Measurements from ENCODE around the gene ZNF263. TPM values are rescaled to one million over a fixed set of nuclear protein-coding genes. Genes with fewer than 3 reads are reported as not detected.
"Not testable (repeated sequence)": the region's sequence is repeated elsewhere in the genome, so short reads cannot be mapped to it uniquely, and the experiment has no call there.

Gene ZNF263
- total RNA-seq, 2 donors from 2014 or later, result 21.2 to 26.4 TPM

DNA sequence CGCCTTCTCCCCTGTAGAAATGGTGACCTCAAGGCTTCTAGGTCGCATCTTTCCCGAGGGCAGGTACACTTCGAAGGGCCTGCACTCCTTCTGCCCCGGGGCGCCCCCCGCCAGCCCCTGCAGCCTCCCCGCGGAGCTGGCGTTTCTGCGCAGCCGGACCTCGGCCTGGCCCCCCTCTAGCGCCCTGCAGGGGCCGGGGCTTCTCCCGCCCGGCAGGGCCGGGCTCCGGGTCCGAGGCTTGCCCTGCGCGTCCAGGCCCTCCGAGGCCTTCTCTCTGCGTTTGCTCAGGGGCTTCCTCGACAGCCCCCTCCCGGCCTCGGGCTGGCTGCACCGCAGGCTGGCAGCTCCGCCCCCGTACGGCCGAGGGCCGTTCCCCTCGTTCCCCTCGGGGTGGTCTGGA, 29.0 kb upstream of the ZNF263 start:
- no peak overlapping the region for H3K27ac Mint-ChIP-seq
- no peak for ATAC-seq
- peaks cover 2% of the 10 kb centered on the region for H3K4me1 Mint-ChIP-seq
- no peaks in the 10 kb centered on the region for H3K36me3 Mint-ChIP-seq (ENCODE audit: low read depth)
- DNase-seq, result no peak
- H3K27me3 Mint-ChIP-seq, result peaks cover 5% of the 10 kb centered on the region
- H3K9me3 ChIP-seq (ENCODE audit: control insufficient read depth, low read length, poor library complexity, severe bottlenecking), result no peaks in the 10 kb centered on the region
- no peak overlapping the region for H3K4me3 Mint-ChIP-seq

DNA sequence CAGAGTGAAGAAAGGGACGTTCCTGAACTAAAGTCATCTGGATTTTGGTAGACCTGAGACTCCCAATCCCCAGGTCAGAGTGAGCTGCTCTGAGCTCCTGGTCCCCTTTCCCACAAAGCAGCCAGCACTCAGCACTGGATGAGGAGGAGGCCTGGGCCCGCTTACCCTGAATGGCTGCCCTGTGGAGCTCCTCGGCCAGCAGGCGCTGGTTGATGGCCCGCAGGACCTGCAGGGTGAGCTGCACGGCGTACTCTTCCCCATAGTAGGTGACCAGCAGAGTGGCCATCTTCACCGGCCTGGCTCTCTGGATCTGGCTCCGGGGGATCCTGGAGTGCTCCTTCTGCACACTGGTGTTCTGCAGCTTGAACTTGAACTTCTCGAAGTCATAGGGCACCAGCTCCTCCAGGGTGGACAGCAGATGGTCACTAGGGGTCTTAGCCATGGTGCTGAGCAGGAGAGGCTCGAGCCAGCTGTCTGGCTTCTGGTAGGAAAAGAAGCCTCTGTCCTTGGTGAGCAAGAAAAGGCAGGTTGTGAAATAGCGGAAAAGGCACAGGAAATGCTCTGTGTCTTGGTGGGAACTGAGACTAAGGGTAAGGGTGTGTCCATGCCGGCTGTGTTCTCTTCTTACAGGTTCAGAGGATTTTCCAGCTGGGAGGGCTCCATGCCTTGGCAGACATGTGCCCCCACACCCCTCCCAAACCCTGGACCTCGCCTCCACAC, 27.0 kb upstream of the ZNF263 start, which contains the start of gene MEFV:
Gene MEFV, minus strand, starts transcription at position 488 of the 720 bp plus-strand sequence. Its CDS starts 46 bp downstream, at position 442.
- Mint-ChIP-seq H3K4me1 (no peaks in the 10 kb centered on the region), H3K36me3 (ENCODE audit: low read depth) (no peaks in the 10 kb centered on the region), H3K4me3 (no peak within 1 kb of the TSS), H3K27ac (no peak within 1 kb of the TSS), H3K27me3 (peaks cover under 1% of the 10 kb centered on the region)
- DNase-seq, result no peak
- no peaks in the 10 kb centered on the region for H3K9me3 ChIP-seq (ENCODE audit: control insufficient read depth, low read length, poor library complexity, severe bottlenecking)
- no peak for ATAC-seq

DNA sequence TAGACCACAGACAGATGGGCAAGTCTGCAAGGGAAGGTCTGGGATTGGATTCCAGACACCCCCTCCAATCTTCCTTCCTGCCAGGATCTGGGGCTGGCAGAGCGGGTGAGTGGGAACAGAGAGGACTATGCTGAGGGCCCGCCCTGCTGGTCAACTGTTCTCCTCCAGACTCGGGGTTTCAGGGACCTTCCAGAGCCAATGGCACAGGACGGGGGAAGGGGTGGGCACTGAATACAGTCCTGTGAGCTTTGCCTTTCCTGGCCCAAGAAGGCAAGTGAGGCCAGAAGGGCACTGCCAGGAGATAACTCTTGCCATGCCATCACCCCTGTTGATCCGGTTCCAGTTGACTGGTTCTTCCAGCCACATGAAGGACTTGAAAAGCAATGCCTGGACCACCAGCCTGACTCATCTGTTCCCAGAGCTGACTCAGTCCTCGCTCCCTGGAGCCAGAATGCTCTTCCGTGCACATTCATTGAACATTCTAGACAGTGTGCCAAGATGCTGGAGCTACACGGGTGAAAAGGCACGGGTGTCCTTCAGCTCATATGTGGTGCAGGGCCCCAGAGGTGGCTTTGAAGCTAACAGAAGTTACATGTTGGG, 26.3 kb upstream of the ZNF263 start:
- DNase-seq (no peak), ATAC-seq (no peak)
- Mint-ChIP-seq H3K4me1 (peaks cover 3% of the 10 kb centered on the region), H3K36me3 (ENCODE audit: low read depth) (no peaks in the 10 kb centered on the region), H3K27me3 (no peaks in the 10 kb centered on the region), H3K4me3 (no peak overlapping the region), H3K27ac (no peak overlapping the region)
- H3K9me3 ChIP-seq (ENCODE audit: control insufficient read depth, low read length, poor library complexity, severe bottlenecking), result no peaks in the 10 kb centered on the region

DNA sequence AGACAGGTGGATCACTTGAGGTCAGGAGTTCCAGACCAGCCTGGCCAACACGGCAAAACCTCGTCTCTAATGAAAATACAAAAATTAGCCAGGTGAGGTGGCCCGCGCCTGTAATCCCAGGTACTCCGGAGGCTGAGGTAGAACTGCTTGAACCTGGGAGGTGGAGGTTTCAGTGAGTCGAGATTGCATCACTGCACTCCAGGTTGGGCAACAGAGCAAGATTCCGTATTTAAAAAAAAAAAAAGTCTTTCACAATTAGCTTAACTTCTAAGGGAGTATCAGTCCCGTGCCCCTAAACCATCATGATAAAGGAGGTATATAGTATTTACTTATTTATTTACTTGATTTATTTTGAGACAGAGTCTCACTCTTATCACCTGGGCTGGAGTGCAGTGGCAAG, 23.5 kb upstream of the ZNF263 start:
- Mint-ChIP-seq H3K27me3 (no peaks in the 10 kb centered on the region), H3K4me1 (peaks cover 12% of the 10 kb centered on the region), H3K4me3 (no peak overlapping the region), H3K36me3 (ENCODE audit: low read depth) (no peaks in the 10 kb centered on the region), H3K27ac (no peak overlapping the region)
- DNase-seq (no peak), ATAC-seq (no peak)
- H3K9me3 ChIP-seq (ENCODE audit: control insufficient read depth, low read length, poor library complexity, severe bottlenecking), result no peaks in the 10 kb centered on the region

DNA sequence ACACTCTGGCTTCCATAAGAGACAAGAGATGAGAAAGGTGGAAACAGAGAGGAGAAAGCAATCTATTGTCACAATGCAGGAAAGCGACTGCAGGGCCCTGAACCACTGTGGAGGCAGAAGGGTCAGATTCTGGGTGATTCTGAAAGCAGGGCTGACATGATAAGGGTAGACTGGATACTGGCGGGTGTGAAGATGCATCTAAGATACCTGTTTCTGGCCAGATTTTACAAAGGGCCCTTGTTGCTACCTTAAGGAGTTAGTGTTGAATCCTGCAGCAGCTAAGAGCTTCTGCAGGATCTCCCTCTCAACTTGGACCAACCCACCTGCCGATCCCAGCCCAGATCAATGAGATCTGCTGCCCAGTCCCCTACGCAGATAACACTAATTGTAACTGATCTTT, 20.8 kb upstream of the ZNF263 start:
- H3K4me1 Mint-ChIP-seq, result peaks cover 15% of the 10 kb centered on the region
- no peak for DNase-seq
- ATAC-seq, result no peak
- no peaks in the 10 kb centered on the region for H3K36me3 Mint-ChIP-seq (ENCODE audit: low read depth)
- H3K27me3 Mint-ChIP-seq, result no peaks in the 10 kb centered on the region
- H3K9me3 ChIP-seq (ENCODE audit: control insufficient read depth, low read length, poor library complexity, severe bottlenecking), result no peaks in the 10 kb centered on the region
- H3K27ac Mint-ChIP-seq, result peak overlapping the region; percentile 95
- H3K4me3 Mint-ChIP-seq, result peak overlapping the region; percentile 56

DNA sequence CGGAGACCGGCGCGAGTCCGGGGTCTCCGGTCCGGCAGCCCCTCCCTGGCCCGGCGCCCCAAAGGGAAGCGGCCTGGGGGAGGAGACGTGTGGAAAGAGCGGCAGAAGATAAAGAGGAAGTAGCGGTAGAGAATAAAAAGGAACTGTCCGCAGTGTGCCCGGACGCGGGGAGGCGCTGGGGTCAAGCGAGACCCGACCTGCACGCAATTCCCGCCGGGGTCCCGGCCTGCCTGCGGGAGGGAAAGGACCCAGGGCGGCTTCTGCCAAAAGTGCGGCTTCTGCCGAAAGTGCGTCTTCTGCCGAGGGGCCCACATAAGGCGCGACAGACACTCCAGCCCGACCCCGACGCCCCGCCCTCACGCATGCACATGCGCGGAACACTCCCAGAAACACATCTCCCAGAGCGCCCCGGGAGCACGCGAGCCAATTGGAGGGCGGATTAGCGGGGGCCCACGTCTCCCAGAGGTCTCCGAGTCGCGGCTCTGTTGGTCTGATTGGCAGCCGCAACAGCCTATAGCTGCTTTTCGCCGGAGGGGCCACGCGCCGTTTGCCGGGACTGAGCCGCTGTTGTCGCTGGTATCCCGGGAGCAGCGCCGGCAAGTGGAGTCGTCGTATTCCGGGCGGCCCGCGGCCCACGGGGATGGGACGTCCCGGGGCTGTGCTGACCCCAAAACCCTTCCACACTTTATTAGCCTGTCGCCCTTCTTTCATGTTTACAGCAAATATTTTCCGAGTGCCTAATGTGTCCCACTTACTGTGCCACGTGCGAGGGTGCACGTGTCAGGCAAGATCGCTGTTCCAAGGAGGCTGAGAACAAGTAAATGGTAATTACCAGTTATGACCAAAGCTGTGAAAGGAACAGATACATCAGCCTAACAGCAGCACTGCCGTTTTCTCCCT, 18.9 kb upstream of the ZNF263 start:
- H3K9me3 ChIP-seq (ENCODE audit: control insufficient read depth, low read length, poor library complexity, severe bottlenecking), result no peaks in the 10 kb centered on the region
- Mint-ChIP-seq H3K4me3 (peak overlapping the region; percentile 93), H3K27me3 (no peaks in the 10 kb centered on the region), H3K4me1 (peaks cover 15% of the 10 kb centered on the region), H3K36me3 (ENCODE audit: low read depth) (no peaks in the 10 kb centered on the region), H3K27ac (peak overlapping the region; percentile 95)
- DNase-seq (peak; percentile 87 to 90 (median 88)), ATAC-seq (peak; percentile 89)

DNA sequence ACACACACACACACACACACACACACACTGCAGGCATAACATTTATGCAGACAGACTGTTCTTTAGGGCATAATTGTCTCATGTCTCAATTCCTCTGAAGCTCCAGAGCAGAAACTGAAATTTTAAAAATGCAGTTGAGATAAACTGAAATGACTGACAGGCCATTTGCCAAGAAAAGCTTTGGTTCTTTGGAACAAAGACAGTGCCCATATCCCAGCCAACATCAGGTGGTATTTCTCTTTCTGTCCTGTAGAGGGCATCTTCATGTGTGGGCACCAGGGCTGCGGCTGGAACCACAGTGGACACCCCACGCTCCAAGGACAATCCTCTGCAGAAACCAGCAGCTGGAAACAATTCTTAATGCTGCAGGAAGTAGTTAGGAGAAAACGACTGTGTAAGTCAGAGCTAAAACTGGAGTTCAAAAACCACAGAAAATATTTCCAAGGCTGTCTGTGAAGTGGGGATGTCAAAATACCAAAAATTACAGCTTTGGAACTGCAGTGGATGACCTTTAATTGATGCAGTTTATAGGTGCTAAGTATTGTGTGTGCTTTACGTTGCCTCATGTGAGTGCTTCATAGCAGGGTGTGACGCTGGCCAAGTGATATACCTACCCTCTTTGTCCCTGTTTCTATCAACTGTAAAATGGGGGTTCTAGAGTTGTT, 16.3 kb upstream of the ZNF263 start:
- Mint-ChIP-seq H3K36me3 (ENCODE audit: low read depth) (no peaks in the 10 kb centered on the region), H3K27me3 (no peaks in the 10 kb centered on the region), H3K4me3 (no peak overlapping the region), H3K27ac (no peak overlapping the region), H3K4me1 (peaks cover 11% of the 10 kb centered on the region)
- ATAC-seq (no peak), DNase-seq (no peak)
- H3K9me3 ChIP-seq (ENCODE audit: control insufficient read depth, low read length, poor library complexity, severe bottlenecking), result no peaks in the 10 kb centered on the region

DNA sequence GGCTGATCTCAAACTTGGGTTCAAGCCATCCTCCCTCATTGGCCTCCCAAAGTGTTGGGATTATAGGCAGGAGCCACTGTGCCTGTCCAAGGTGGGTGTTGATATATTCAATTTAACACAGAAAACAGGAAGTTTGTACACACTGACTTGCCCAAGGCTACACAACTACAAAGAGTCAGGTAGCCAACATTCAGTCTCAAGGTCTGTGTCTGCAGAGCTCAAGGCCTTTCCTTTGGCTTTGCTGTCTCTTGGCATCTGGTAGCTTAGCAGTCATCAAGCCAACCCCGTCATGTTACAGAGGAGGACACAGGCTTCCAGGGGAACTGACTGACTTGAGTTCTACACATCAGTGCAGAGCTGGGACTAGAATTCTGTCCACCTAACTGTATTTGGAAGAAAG, 15.0 kb upstream of the ZNF263 start:
- Mint-ChIP-seq H3K4me3 (no peak overlapping the region), H3K36me3 (ENCODE audit: low read depth) (no peaks in the 10 kb centered on the region), H3K27me3 (no peaks in the 10 kb centered on the region), H3K27ac (no peak overlapping the region), H3K4me1 (peaks cover 7% of the 10 kb centered on the region)
- ATAC-seq, result no peak
- DNase-seq, result no peak
- no peaks in the 10 kb centered on the region for H3K9me3 ChIP-seq (ENCODE audit: control insufficient read depth, low read length, poor library complexity, severe bottlenecking)

DNA sequence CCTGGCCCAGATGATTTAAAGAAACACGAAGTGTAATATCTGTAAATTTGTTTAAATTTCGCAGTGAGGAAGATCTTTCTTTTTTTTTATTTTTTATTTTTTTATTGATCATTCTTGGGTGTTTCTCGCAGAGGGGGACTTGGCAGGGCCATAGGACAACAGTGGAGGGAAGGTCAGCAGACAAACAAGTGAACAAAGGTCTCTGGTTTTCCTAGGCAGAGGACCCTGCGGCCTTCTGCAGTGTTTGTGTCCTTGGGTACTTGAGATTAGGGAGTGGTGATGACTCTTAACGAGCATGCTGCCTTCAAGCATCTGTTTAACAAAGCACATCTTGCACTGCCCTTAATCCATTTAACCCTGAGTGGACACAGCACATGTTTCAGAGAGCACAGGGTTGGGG, 12.6 kb upstream of the ZNF263 start:
- H3K27ac Mint-ChIP-seq, H3K27me3 Mint-ChIP-seq: not testable (repeated sequence)

DNA sequence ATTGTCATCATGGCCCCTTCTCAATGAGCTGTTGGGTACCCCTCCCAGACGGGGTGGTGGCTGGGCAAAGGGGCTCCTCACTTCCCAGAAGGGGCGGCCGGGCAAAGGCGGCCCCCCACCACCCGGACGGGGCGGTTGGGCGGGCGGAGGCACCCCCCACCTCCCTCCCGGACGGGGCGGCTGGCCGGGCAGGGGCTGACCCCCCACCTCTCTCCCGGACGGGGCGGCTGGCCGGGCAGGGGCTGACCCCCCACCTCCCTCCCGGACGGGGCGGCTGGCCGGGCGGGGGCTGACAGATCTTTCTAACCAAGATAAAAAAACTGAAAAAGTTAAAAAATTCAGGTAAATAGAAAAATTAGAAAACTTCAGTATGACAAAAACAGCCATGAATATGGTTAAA, 12.0 kb upstream of the ZNF263 start:
- H3K4me1 Mint-ChIP-seq; H3K9me3 ChIP-seq (ENCODE audit: control insufficient read depth, low read length, poor library complexity, severe bottlenecking); H3K27ac Mint-ChIP-seq; ATAC-seq; H3K27me3 Mint-ChIP-seq; H3K4me3 Mint-ChIP-seq; H3K36me3 Mint-ChIP-seq (ENCODE audit: low read depth); DNase-seq: not testable (repeated sequence)

More for the DNA sequence above, 12.6 kb upstream of the ZNF263 start:
- H3K9me3 ChIP-seq (ENCODE audit: control insufficient read depth, low read length, poor library complexity, severe bottlenecking); H3K36me3 Mint-ChIP-seq (ENCODE audit: low read depth); ATAC-seq; H3K4me3 Mint-ChIP-seq; DNase-seq; H3K4me1 Mint-ChIP-seq: not testable (repeated sequence)

DNA sequence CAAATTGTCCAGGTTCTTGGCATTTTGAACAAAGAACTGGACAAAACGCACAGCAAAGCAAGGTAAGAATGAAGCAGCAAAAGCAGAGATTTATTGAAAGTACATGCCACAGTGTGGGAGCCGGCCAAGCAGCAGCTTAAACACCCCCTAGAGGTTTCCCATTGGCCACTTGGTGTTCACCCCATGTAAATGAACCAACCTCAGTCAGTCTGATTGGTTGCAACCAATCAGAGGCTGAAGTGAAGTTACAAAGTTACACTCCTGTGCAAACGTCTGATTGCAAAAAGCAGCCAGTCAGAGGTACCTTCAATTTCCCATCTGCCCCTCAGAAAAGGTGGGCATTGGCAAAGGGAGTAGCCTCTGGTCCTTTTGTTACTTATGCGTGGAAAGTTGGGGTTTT, 8.8 kb upstream of the ZNF263 start:
- no peak for DNase-seq
- no peaks in the 10 kb centered on the region for H3K4me1 Mint-ChIP-seq
- H3K27ac Mint-ChIP-seq, result no peak overlapping the region
- no peak for ATAC-seq
- no peaks in the 10 kb centered on the region for H3K36me3 Mint-ChIP-seq (ENCODE audit: low read depth)
- peaks cover 2% of the 10 kb centered on the region for H3K9me3 ChIP-seq (ENCODE audit: control insufficient read depth, low read length, poor library complexity, severe bottlenecking)
- no peak overlapping the region for H3K4me3 Mint-ChIP-seq
- no peaks in the 10 kb centered on the region for H3K27me3 Mint-ChIP-seq

DNA sequence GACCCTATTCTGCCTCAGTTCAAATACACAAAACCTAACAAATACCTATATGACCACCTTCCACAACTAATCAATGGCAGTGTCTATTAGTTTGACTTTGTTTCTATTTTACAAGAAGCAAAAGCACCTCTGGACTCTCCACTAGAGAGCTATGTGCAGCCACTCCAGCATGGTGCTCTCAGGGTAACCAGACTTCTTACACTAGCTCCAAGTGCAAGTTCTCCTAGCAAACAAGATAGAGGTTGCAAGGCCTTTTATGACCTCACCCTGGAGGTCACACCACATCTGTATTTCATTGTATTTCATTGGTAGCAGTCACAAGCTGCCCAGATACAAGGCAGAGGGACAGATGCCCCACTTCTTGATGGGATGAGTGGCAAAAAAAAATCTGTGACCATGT, 8.3 kb upstream of the ZNF263 start:
- Mint-ChIP-seq H3K4me3 (no peak overlapping the region), H3K36me3 (ENCODE audit: low read depth) (no peaks in the 10 kb centered on the region), H3K4me1 (no peaks in the 10 kb centered on the region), H3K27me3 (no peaks in the 10 kb centered on the region), H3K27ac (no peak overlapping the region)
- ATAC-seq, result no peak
- H3K9me3 ChIP-seq (ENCODE audit: control insufficient read depth, low read length, poor library complexity, severe bottlenecking), result peaks cover 2% of the 10 kb centered on the region
- no peak for DNase-seq

DNA sequence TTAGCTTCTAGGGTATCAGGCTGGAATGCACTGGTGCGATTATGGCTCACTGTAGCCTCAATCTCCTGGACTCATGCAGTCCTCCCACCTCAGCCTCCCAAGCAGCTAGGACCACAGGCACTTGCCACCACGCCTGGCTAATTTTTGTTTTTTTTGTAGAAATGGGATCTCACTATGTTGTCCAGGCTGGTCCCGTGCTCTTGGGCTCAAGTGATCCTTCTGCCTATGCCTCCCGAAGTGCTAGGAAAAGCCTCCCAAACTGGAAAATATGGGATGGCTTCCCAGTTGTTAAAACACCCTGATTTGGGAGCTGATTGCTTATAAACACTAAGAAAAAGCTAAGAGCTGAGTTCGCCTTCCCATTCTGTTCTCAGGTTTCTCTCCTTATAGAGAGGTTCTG, 6.6 kb upstream of the ZNF263 start:
- no peaks in the 10 kb centered on the region for H3K4me1 Mint-ChIP-seq
- no peak overlapping the region for H3K27ac Mint-ChIP-seq
- H3K36me3 Mint-ChIP-seq (ENCODE audit: low read depth), result no peaks in the 10 kb centered on the region

More for the DNA sequence above, 6.6 kb upstream of the ZNF263 start:
- DNase-seq (no peak), ATAC-seq (no peak)
- H3K4me3 Mint-ChIP-seq, result no peak overlapping the region
- H3K27me3 Mint-ChIP-seq, result no peaks in the 10 kb centered on the region
- peaks cover 2% of the 10 kb centered on the region for H3K9me3 ChIP-seq (ENCODE audit: control insufficient read depth, low read length, poor library complexity, severe bottlenecking)

All from T-helper 17 cell (primary cell).